AG08395 (cell line): ENCODE data around the gene MDFIC2.

Source experiments
- DNase-seq: peaks from one replicate; pipeline ENCODE4 v3.0.0; 2012; ENCODE audit warnings: mixed read lengths, low spot score

MDFIC2 gene

DNA sequence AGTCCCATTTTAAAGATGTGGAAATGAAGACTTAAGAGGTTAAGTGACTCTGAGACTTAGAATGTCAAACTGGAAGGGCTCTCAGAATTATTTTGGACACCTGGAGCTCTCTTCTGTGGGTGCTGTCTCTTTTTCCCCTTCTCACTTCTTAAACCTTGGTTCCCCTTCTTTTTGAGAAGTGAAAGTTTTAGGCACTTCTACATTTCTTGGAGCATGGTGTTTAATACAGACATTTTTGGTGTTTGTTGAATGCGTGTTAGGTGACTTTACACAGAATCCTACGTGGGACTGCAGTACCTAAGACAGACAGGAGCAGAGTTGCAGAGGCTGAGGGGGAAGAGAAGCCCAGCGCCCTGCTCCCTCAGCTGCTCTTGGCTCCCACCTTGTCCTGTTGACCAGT, 133.3 kb downstream of the MDFIC2 start:
- no peak for DNase-seq

DNA sequence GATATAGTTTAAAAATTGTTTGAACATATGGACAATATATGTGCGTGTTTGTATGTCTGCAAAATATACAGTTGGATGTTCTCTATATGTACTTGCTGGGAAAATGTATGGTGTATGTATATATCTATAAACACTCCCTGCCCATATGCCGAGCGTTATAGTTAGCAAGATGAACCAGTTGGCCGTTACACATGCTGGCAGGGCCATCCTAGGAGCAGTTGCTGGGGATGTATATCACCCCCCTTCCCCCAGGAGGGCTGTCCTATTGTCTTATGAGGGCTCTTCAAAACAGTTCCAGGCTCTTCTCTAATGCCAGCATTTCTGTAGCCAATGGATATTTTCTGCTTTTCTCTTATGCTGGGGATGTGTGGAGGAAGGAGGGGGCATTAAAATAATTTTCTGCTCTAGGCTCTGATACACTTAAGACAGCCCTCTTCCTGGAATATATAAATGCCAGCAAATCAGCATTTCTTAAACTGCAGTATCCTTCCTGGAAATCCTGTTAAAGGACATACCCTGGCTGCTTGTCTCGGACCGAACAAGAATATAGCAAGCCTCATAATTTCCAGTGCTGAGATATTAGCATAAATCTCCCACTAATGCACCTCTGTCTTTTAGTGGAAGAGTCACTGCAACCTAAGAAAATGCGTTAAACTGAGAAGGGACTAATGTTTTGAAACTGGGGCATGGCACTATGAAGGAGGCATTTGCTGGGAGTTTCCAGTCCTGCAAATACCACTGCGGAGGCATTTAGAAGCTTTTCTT, 134.4 kb downstream of the MDFIC2 start:
- no peak for DNase-seq

DNA sequence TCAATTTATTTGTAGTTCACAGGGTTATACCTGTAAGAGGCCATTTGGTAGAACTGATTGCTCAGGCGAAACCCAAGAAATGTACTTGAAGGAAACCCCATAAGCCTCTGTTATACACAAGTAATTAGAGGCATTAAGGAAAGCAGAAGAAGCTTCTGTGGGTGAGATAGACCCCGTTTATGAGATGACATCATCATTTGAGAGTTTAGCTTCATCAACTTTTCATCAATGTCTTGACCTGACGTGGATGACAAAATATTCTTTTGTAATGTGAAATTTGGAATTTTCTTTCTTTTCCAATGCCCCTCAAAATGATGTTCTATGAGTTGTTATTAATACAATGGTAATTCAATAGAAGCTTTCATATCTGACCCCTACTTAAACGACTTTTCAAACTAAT, 136.2 kb downstream of the MDFIC2 start:
- DNase-seq = no peak

DNA sequence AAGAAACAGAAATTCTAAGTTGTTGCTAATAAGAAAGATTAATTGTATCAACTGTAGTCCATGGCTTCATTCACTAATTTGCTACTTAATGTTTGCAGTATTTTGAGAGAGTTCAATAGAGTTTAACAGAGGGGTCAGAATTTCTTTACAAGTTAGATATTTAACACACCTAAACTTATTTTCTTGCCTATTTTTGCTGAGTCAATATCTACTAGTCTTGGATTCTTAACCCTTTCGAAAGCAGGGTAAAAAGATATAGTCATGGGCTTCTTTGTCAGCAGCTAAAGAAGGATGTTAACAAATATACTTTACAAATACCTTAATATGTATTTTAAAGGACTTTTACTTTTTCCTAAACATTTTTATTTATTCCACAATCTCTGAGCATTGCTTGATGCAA, 155.6 kb downstream of the MDFIC2 start:
- no peak for DNase-seq

DNA sequence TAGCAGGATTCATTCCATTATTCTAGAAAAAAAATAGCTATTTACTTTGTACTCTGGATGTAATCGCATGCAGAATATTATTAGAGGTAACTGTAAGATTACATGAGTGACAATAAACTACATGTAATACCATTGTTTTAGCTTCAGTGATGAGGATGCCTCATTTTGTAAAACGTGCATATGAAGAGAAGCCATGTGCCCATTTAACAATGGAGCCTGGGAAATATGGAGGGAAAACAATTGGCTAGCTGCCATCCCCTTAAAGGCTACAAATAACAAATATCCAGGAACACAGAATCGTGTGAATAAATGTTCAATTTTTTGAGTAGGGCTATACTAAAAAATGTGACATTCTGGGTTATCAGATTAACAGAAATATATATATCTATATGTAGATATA, 161.8 kb downstream of the MDFIC2 start:
- DNase-seq = no peak

DNA sequence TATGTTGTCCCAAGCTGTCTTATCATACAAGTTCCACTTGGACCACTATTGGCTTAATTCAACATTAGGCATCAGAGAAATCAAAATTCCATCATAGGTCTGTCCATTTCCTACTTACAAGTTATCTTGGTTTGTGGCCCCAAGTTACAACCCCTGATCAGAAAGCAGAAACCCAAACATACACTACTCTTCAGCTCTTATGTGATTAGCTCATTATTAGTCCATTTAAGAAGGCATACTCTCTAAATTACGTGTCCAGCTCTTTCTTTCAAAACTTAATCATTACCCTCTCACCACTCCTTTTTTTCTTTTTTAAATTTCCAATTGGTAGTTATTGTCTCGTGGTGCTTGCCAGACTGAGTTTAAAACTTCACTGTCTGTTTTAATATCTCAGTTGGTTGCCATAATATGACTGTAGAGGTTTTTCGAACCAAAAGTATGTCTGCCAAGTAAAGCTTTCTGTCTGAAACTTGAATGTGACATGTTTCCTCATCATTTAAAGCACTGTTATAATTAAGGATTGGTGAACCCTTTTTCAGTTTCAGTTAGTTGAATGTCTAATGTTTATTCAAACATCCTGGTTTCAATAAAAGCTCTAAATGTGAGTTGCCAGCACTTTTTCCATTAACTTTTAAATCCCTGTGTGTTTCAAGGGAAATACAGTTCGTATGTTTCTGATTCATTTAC, 162.6 kb downstream of the MDFIC2 start:
- DNase-seq = no peak
